ENCODE data around the gene ADM5.

DNA sequence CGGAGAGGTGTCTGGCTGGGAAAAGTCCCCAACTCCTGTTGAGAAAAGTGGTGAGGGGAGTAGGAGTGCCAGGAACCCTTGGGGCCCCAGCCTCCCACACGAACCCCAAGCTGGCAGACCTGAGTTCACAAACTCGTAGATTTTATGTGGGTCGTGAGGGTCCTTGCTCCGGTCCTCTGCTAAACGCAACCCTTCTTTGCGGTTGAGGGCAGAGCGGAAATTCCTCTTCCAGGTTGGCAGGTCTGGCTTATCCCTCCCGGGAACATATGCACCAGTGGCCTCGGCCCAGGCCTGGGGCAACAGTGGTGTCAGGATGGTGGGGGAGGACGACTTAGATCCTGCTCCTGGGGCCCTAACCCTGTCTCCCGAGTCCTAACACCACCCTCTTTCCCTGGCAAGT is 26.2 kb upstream of the ADM5 start:
- TF ChIP-seq CHD2 (IDR thresholded peaks at IDR 0.05; ENCODE audit: borderline replicate concordance, low read depth, low read length) (no peak), HDGF (IDR thresholded peaks at IDR 0.05) (no peak), CTCF (IDR thresholded peaks at IDR 0.05 in 2 of 3, conservative IDR thresholded peaks at IDR 0.05 in 1 of 3; ENCODE audit: control insufficient read depth in 2 of 3, extremely low read depth in 1 of 3, insufficient read depth in 1 of 3, low read depth in 3 of 3, low read length in 3 of 3) (no peak), HDAC6 (IDR thresholded peaks at IDR 0.05; ENCODE audit: unreplicated experiment) (no peak), BHLHE40 (IDR thresholded peaks at IDR 0.05; ENCODE audit: borderline replicate concordance in 1 of 2, low read depth in 2 of 2, low read length in 1 of 2) (no peak), CREB1 (IDR thresholded peaks at IDR 0.05; ENCODE audit: low read depth) (no peak), SMAD1 (IDR thresholded peaks at IDR 0.05; ENCODE audit: low read depth, partially characterized antibody) (no peak), POLR2A (IDR thresholded peaks at IDR 0.05; ENCODE audit: low read depth, low read length) (no peak), EZH2 (IDR thresholded peaks at IDR 0.05; ENCODE audit: borderline replicate concordance, control insufficient read depth, low read depth, low read length) (no peak), ZBTB33 (IDR thresholded peaks at IDR 0.05) (no peak)
- TF ChIP-seq, protein P1, sequence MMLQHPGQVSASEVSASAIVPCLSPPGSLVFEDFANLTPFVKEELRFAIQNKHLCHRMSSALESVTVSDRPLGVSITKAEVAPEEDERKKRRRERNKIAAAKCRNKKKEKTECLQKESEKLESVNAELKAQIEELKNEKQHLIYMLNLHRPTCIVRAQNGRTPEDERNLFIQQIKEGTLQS (IDR thresholded peaks at IDR 0.05; ENCODE audit: borderline replicate concordance, extremely low read depth, low read depth, low read length) = no peak
- TF ChIP-seq, protein P2, sequence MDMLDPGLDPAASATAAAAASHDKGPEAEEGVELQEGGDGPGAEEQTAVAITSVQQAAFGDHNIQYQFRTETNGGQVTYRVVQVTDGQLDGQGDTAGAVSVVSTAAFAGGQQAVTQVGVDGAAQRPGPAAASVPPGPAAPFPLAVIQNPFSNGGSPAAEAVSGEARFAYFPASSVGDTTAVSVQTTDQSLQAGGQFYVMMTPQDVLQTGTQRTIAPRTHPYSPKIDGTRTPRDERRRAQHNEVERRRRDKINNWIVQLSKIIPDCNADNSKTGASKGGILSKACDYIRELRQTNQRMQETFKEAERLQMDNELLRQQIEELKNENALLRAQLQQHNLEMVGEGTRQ (IDR thresholded peaks at IDR 0.05; ENCODE audit: borderline replicate concordance, low read depth, low read length) = no peak
